ENCODE measurements around the gene SLC35F3.

The SLC35F3 gene

GRCh38 chr1:234219711-234220110, 315.2 kb downstream of the SLC35F3 start:
- FAIRE-seq (no peak), DNase-seq (ENCODE audit: insufficient read length) (no peak)
- TF ChIP-seq POLR2AphosphoS5 (IDR thresholded peaks at IDR 0.05; ENCODE audit: low read depth, low read length) (no peak), POLR2A (IDR thresholded peaks at IDR 0.05; ENCODE audit: low read depth, low read length) (no peak), TAF1 (IDR thresholded peaks at IDR 0.05; ENCODE audit: borderline replicate concordance, low read depth, low read length) (no peak)

GRCh38 chr1:234221601-234222000, 317.1 kb downstream of the SLC35F3 start:
- FAIRE-seq (no peak), DNase-seq (ENCODE audit: insufficient read length) (no peak)
- TF ChIP-seq POLR2AphosphoS5 (IDR thresholded peaks at IDR 0.05; ENCODE audit: low read depth, low read length) (no peak), POLR2A (IDR thresholded peaks at IDR 0.05; ENCODE audit: low read depth, low read length) (no peak), TAF1 (IDR thresholded peaks at IDR 0.05; ENCODE audit: borderline replicate concordance, low read depth, low read length) (no peak)

DNA sequence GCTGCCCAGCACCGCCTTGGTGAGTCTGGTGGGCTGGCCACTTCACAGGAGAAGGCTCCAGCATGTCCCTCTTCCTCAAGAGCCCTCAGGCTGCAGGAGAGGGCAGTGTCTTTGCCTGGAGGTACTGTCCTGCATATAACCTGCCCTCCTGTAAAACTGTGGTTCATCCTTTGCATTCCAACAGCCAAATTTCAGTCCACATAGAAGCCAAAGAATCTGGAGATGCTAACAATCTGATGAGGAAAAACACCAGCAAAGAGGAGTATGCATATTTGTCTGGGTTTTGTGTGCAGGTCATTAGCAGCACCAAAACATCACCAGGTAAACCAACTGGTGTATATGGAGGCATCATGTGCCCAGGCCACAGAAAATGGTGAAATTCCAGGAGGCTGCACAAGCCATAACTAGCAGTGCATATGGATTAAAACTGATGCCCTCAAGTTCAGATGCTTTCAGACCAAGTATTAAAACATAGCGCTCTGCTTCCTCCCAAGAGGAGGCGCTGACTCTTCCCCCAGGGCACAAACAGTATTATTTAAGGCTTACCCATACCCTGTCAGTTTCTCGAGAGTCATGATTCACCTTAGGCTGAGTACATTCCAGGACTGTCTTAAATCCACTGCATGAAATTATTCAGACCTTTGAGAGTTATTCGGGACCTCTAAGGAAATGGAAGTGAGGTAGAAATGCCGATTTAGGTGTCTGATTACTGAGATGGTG, 318.2 kb downstream of the SLC35F3 start:
- TF ChIP-seq POLR2A (IDR thresholded peaks at IDR 0.05; ENCODE audit: low read depth, low read length) = no peak
- DNase-seq (ENCODE audit: insufficient read length) = no peak
- no peak for FAIRE-seq

GRCh38 chr1:234226113-234226818, 321.8 kb downstream of the SLC35F3 start:
- FAIRE-seq (no peak), DNase-seq (ENCODE audit: insufficient read length) (no peak)
- TF ChIP-seq POLR2A (IDR thresholded peaks at IDR 0.05; ENCODE audit: low read depth, low read length) (no peak), TAF1 (IDR thresholded peaks at IDR 0.05; ENCODE audit: borderline replicate concordance, low read depth, low read length) (no peak), POLR2AphosphoS5 (IDR thresholded peaks at IDR 0.05; ENCODE audit: low read depth, low read length) (no peak)

- no peak for TF ChIP-seq POLR2AphosphoS5 (IDR thresholded peaks at IDR 0.05; ENCODE audit: low read depth, low read length)
- no peak for DNase-seq (ENCODE audit: insufficient read length)
- FAIRE-seq = peak; percentile 50
These were observed 322.3 kb downstream of the SLC35F3 start for GRCh38 chr1:234226819-234227165.

- DNase-seq (ENCODE audit: insufficient read length) (no peak), FAIRE-seq (peak; percentile 44)
- TF ChIP-seq POLR2A (IDR thresholded peaks at IDR 0.05; ENCODE audit: low read depth, low read length) = no peak
- no peak for TF ChIP-seq POLR2AphosphoS5 (IDR thresholded peaks at IDR 0.05; ENCODE audit: low read depth, low read length)
- no peak for TF ChIP-seq TAF1 (IDR thresholded peaks at IDR 0.05; ENCODE audit: borderline replicate concordance, low read depth, low read length)
These were observed 325.3 kb downstream of the SLC35F3 start for GRCh38 chr1:234229581-234230387.

GRCh38 chr1:234230414-234230862, 326.0 kb downstream of the SLC35F3 start:
- FAIRE-seq (peak; percentile 40), DNase-seq (ENCODE audit: insufficient read length) (no peak)

GRCh38 chr1:234231061-234231892, 326.8 kb downstream of the SLC35F3 start:
- DNase-seq (ENCODE audit: insufficient read length) (no peak), FAIRE-seq (no peak)
- TF ChIP-seq POLR2AphosphoS5 (IDR thresholded peaks at IDR 0.05; ENCODE audit: low read depth, low read length) (no peak), TAF1 (IDR thresholded peaks at IDR 0.05; ENCODE audit: borderline replicate concordance, low read depth, low read length) (no peak), POLR2A (IDR thresholded peaks at IDR 0.05; ENCODE audit: low read depth, low read length) (no peak)

More at GRCh38 chr1:234230414-234230862, 326.0 kb downstream of the SLC35F3 start:
- TF ChIP-seq POLR2AphosphoS5 (IDR thresholded peaks at IDR 0.05; ENCODE audit: low read depth, low read length) (no peak), TAF1 (IDR thresholded peaks at IDR 0.05; ENCODE audit: borderline replicate concordance, low read depth, low read length) (no peak), POLR2A (IDR thresholded peaks at IDR 0.05; ENCODE audit: low read depth, low read length) (no peak)

DNA sequence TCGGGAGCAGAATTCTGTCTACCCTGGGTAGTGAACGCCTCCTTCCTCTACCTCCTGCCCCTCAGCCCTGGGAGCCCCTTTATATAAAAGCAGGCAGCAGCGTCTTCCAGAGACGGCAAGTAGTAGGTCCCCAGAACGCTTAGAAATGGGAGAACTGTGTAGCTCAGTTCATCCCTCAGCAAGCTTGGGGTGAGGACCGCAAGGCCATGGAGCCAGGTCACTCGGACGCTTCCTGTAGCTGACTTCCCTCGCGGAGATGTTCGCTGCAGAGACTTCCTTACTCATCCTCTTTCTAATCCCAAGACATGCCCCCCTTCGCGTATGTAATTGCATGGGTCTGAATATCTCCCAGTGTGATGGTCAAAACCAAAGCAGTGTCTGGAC, 327.4 kb downstream of the SLC35F3 start:
- FAIRE-seq (no peak), DNase-seq (ENCODE audit: insufficient read length) (no peak)
- TF ChIP-seq TAF1 (IDR thresholded peaks at IDR 0.05; ENCODE audit: borderline replicate concordance, low read depth, low read length) = no peak
- TF ChIP-seq POLR2AphosphoS5 (IDR thresholded peaks at IDR 0.05; ENCODE audit: low read depth, low read length) = no peak
- TF ChIP-seq POLR2A (IDR thresholded peaks at IDR 0.05; ENCODE audit: low read depth, low read length) = no peak

DNA sequence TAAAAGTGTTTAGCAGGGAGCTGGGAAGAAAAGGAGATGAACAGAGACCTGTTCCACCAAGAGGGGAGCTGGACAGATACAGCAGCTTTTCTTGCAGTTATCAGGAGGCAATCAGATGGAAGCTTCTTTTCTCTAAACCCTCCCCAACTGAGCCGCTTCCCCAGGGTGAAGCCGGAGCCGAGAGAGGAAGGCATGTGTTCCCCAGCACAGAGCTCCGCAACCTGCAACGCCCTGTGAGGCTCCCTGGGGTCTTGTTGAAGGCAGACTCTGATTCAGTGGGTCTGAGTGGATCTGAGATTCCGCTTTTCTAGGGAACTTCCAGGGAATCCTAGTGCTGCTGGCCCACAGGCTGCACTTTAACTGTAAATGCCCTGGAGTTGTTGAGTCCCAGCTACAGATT, 329.7 kb downstream of the SLC35F3 start:
- DNase-seq (ENCODE audit: insufficient read length) (no peak), FAIRE-seq (no peak)
- TF ChIP-seq POLR2AphosphoS5 (IDR thresholded peaks at IDR 0.05; ENCODE audit: low read depth, low read length) = no peak

- FAIRE-seq (no peak), DNase-seq (ENCODE audit: insufficient read length) (no peak)
- no peak for TF ChIP-seq POLR2A (IDR thresholded peaks at IDR 0.05; ENCODE audit: low read depth, low read length)
- TF ChIP-seq TAF1 (IDR thresholded peaks at IDR 0.05; ENCODE audit: borderline replicate concordance, low read depth, low read length) = no peak
- no peak for TF ChIP-seq POLR2AphosphoS5 (IDR thresholded peaks at IDR 0.05; ENCODE audit: low read depth, low read length)
These were observed 331.0 kb downstream of the SLC35F3 start for GRCh38 chr1:234235434-234235881.
